HepG2 (cell line): ENCODE data around the gene TSPAN32. TPM values are rescaled to one million over a fixed set of nuclear protein-coding genes. Genes with fewer than 3 reads are reported as not detected.
A peak's percentile ranks its signal among the peaks of the same experiment; 100 is the strongest.

Experiments used
- ATAC-seq: fragments of 200-7000 bp; cut with Tn5 transposase; 3 replicates; pipeline ENCODE4 v1.9.1; 2020; ENCODE audit warnings: mild to moderate bottlenecking, moderate library complexity
- BruUV-seq: library from RNA; stranded (reverse); fragments of 400-500 nt; replicated peaks from 2 replicates; lab custom pipeline; 2021; lab: Mats Ljungman, UMichigan
- CTCF ChIA-PET: fragments of 300-600 bp; formaldehyde crosslinking; extraction: SDS; loops from one replicate; lab custom pipeline; 2021; ENCODE audit warnings: low total read pairs, inconsistent platforms, low intra/inter-chr PET ratio; lab: Yijun Ruan, JAX
- POLR2A ChIA-PET: fragments of 350-600 bp; sonication (Branson Sonifier 250); formaldehyde crosslinking; loops from one replicate; lab custom pipeline; 2020; ENCODE audit warnings: antibody characterized with exemption, inconsistent platforms; lab: Yijun Ruan, JAX
- DNase-seq: peaks from one replicate; pipeline ENCODE4 v3.0.0-alpha.2; 2015; ENCODE audit warnings: low spot score
- FAIRE-seq: peaks from 3 replicates; lab custom pipeline; 2011; peaks lifted over from hg19 to GRCh38; lab: Jason Lieb, UNC
- H2AFZ ChIP-seq: one replicate; pipeline ENCODE4 v1.6.1; 2011; ENCODE audit warnings: low read length, inconsistent platforms
- H3K27ac ChIP-seq: fragments of 300-600 bp; 3 replicates; pipeline ENCODE4 v1.8.0; 2011; ENCODE audit warnings: mixed run types, mild to moderate bottlenecking, mixed read lengths, low read length, inconsistent platforms; ENCODE audit not compliant: insufficient read depth; ENCODE audit errors: extremely low read length
- H3K27me3 ChIP-seq, 2 experiments: fragments of 200-600 bp in 1 of 2; 2 replicates in 1 of 2; 3 replicates in 1 of 2; pipeline versions ENCODE4 v1.6.0 to v1.8.0; 2011; ENCODE audit warnings: low read length in 2 of 2, mild to moderate bottlenecking in 2 of 2, moderate library complexity in 2 of 2, inconsistent platforms in 1 of 2; ENCODE audit not compliant: insufficient read depth in 2 of 2, control insufficient read depth in 1 of 2
- H3K36me3 ChIP-seq, 2 experiments: fragments of 200-600 bp in 1 of 2; replicated peaks in 1 of 2; 2 replicates in 1 of 2; 3 replicates in 1 of 2; pipeline versions ENCODE4 v1.5.1 to v1.8.0; 2011; ENCODE audit warnings: low read length in 2 of 2, inconsistent platforms in 1 of 2; ENCODE audit not compliant: insufficient read depth in 2 of 2, control insufficient read depth in 1 of 2
- H3K4me1 ChIP-seq: 2 replicates; pipeline ENCODE4 v1.5.1; 2012; ENCODE audit warnings: low read length, inconsistent platforms; ENCODE audit not compliant: insufficient read depth
- H3K4me2 ChIP-seq: 2 replicates; pipeline ENCODE4 v1.6.0; 2011; ENCODE audit warnings: low read depth, low read length, inconsistent platforms
- H3K4me3 ChIP-seq, 3 experiments: fragments of 200-600 bp in 1 of 3; sonication (generic), shearing (Covaris generic) in 1 of 3; replicated peaks in 1 of 3; 2 replicates each; pipeline ENCODE4 v1.5.1; 2011 to 2016; ENCODE audit warnings: low read length in 3 of 3, inconsistent platforms in 2 of 3, low read depth in 2 of 3, mild to moderate bottlenecking in 2 of 3, control low read depth in 1 of 3, mixed read lengths in 1 of 3; ENCODE audit not compliant: insufficient read depth in 1 of 3
- H3K79me2 ChIP-seq: one replicate; pipeline ENCODE4 v1.6.1; 2011; ENCODE audit warnings: low read length, inconsistent platforms; ENCODE audit not compliant: insufficient read depth
- H3K9ac ChIP-seq: 2 replicates; pipeline ENCODE4 v1.6.0; 2011; ENCODE audit warnings: mild to moderate bottlenecking, low read depth, low read length, inconsistent platforms; ENCODE audit not compliant: insufficient read depth
- H3K9me3 ChIP-seq: 2 replicates; pipeline ENCODE4 v1.5.1; 2012; ENCODE audit warnings: mild to moderate bottlenecking, low read length
- H4K20me1 ChIP-seq: 2 replicates; pipeline ENCODE4 v1.6.0; 2011; ENCODE audit warnings: inconsistent platforms, mild to moderate bottlenecking, low read length, moderate library complexity; ENCODE audit not compliant: insufficient read depth
- CBX2 ChIP-seq, 2 experiments: fragments of 200-600 bp in 1 of 2; sonication (generic); formaldehyde crosslinking in 1 of 2; IDR thresholded peaks; 2 replicates each; pipeline versions ENCODE4 v1.7.0 to v1.8.1; 2018 to 2022; ENCODE audit warnings: low read depth in 2 of 2, low read length in 1 of 2, mild to moderate bottlenecking in 1 of 2, missing genetic modification reagents in 1 of 2
- CC2D1A ChIP-seq: sonication (generic); formaldehyde crosslinking; IDR thresholded peaks from 2 replicates; pipeline ENCODE4 v1.8.1; 2023; ENCODE audit warnings: mild to moderate bottlenecking, missing genetic modification reagents
- HNF4A ChIP-seq: sonication (generic); formaldehyde crosslinking; IDR thresholded peaks from 2 replicates; pipeline ENCODE4 v1.4.0; 2020; ENCODE audit warnings: missing genetic modification reagents
- ZBTB1 ChIP-seq: sonication (generic); formaldehyde crosslinking; IDR thresholded peaks from 2 replicates; pipeline ENCODE4 v1.4.0; 2020; ENCODE audit warnings: missing genetic modification reagents, borderline replicate concordance
- ZNF879 ChIP-seq: sonication (generic); formaldehyde crosslinking; IDR thresholded peaks from 2 replicates; pipeline ENCODE4 v1.8.1; 2023; ENCODE audit warnings: missing genetic modification reagents
- WGBS: methylation state at CpG from one replicate; pipeline ENCODE4 v1.1.6; 2017; ENCODE audit warnings: low lambda C conversion rate; 5-methylcytosine and 5-hydroxymethylcytosine counted together
- in situ Hi-C: cut with HindIII; loops from 2 replicates; pipeline ENCODE4 v1.10.0; 2017; ENCODE audit warnings: low pct_unique_long_range_greater_than_20kb; ENCODE audit not compliant: extremely low pct_ligation_motif_present
- intact Hi-C: fragments of 100-400 bp; cut with micrococcal nuclease; formaldehyde crosslinking; loops from one replicate; pipeline ENCODE4 v1.10.0; 2022; ENCODE audit not compliant: unreplicated experiment
- polyA plus RNA-seq, 8 experiments: library from polyadenylated mRNA; depleted of rRNA in 3 of 8; stranded (reverse) in 7 of 8; unstranded in 1 of 8; fragments of >200 nt; fragmentation: Illumina TruSeq in 4 of 8; extraction: Trizol in 4 of 8; gene quantifications; 2 replicates each; pipeline versions ENCODE4 v1.2.1 to v1.2.3, GENCODE V29; 2011 to 2016; ENCODE audit warnings: low read depth in 4 of 8, missing spikeins in 1 of 8, mixed read lengths in 1 of 8; ENCODE audit not compliant: insufficient read depth in 1 of 8
- total RNA-seq, 5 experiments: library from RNA; depleted of rRNA; stranded (reverse); fragments of >200 nt; fragmentation: Illumina TruSeq; extraction: Trizol; gene quantifications; 2 replicates each; pipeline ENCODE4 v1.2.3, GENCODE V29; 2016; ENCODE audit warnings: low read depth in 1 of 5
- TF ChIP-seq, protein P1 (sequence below): sonication (generic); formaldehyde crosslinking; IDR thresholded peaks from 2 replicates; pipeline ENCODE4 v1.5.0; 2020; ENCODE audit warnings: mild to moderate bottlenecking, missing genetic modification reagents

The TSPAN32 gene
- total and polyA plus RNA-seq, 2 of the 13 experiments (the other 11 are each of a cell fraction or from before 2014, with no cell fraction given) = 0.09 to 0.70 TPM

DNA sequence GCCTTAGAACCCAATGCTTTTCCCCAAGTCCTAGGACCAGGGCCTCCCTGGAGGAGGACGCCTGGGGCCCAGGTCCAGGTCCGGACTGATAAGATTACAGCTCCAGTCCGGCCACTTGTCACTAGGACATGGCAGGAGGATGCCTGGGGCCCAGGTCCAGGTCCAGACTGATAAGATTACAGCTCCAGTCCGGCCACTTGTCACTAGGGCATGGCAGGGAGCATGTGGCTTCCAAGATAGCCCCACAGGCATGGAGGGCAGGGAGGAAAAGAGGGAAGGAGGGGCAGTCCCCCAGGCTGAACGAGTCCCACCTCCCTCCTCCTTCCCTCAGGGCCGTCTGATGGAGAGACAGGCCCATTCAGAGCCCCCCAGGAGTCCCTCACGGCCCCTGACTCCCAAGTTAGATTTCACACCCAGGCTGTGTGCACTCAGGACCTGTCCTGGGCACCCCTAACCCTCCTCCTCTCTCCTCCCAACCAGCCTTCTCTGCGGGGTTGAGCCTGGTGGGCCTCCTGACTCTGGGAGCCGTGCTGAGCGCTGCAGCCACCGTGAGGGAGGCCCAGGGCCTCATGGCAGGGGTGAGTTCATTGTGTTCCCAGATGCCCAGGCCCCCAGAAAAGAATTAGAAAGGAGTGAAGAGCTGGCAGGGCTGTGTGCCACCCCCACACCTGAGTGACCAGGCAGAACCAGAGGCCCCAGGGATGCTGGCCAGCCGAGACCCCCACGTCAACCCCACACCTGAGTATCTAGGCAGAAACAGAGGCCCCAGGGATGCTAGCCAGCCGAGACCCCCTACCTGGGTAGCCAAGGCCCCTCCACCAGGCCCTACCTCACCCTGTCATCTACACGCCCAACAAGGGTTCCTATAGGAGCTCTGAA, 2.1 kb downstream of the TSPAN32 start:
- H4K20me1 ChIP-seq = no peaks in the 10 kb centered on the region
- H3K27me3 ChIP-seq = peaks cover 2 to 6% of the 10 kb centered on the region in 2 experiments; a peak in 2 of 5 replicates
- DNase-seq (no peak), FAIRE-seq (no peak)
- no peak for TF ChIP-seq CC2D1A (CRISPR knock-in tag)
- TF ChIP-seq HNF4A (CRISPR knock-in tag) = 0 out of 2 replicates have a peak, but pooled peaks have one; percentile 6
- TF ChIP-seq ZNF879 (CRISPR knock-in tag) = no peak
- no peak for TF ChIP-seq ZBTB1
- TF ChIP-seq, protein P1, sequence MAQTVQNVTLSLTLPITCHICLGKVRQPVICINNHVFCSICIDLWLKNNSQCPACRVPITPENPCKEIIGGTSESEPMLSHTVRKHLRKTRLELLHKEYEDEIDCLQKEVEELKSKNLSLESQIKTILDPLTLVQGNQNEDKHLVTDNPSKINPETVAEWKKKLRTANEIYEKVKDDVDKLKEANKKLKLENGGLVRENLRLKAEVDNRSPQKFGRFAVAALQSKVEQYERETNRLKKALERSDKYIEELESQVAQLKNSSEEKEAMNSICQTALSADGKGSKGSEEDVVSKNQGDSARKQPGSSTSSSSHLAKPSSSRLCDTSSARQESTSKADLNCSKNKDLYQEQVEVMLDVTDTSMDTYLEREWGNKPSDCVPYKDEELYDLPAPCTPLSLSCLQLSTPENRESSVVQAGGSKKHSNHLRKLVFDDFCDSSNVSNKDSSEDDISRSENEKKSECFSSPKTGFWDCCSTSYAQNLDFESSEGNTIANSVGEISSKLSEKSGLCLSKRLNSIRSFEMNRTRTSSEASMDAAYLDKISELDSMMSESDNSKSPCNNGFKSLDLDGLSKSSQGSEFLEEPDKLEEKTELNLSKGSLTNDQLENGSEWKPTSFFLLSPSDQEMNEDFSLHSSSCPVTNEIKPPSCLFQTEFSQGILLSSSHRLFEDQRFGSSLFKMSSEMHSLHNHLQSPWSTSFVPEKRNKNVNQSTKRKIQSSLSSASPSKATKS (CRISPR knock-in tag) = no peak
- no peak for TF ChIP-seq CBX2 (IDR thresholded peaks at IDR 0.05; ENCODE audit: low read depth, low read length)
- TF ChIP-seq CBX2 (CRISPR knock-in tag; IDR thresholded peaks at IDR 0.05; ENCODE audit: low read depth) = no peak
- TF ChIP-seq, all 625 proteins: peak for 1
- BruUV-seq = no TSS peak
- Histone ChIP-seq H3K4me2 (no peak overlapping the region; the same call in 1 of the 2 replicates), H3K4me1 (peaks cover 24% of the 10 kb centered on the region), H3K4me3 (no peak overlapping the region), H3K79me2 (no peaks in the 10 kb centered on the region), H3K27ac (no peak overlapping the region), H3K36me3 (no peaks in the 10 kb centered on the region), H3K9ac (no peak overlapping the region), H3K9me3 (no peaks in the 10 kb centered on the region), H2AFZ (no peak overlapping the region)
- in situ Hi-C loops = no loop called here
- ATAC-seq = no peak
- ChIA-PET POLR2A (interaction anchor here (2.0 kb wide), 1 partner anchor 116 kb away, joined by 8 read pairs; no protein-coding TSS in a partner anchor), CTCF (interaction anchor here (5.7 kb wide), 1 partner anchor 116 kb away, joined by 87 read pairs; no protein-coding TSS in a partner anchor)
- intact Hi-C loops = no loop called here
- WGBS = 0% methylated on average over 8 of the region's 15 CpGs
